K562 (cell line): ENCODE measurements around the gene ARHGAP26. TPM values are rescaled to one million over a fixed set of nuclear protein-coding genes. Genes with fewer than 3 reads are reported as not detected.

Experiments used
- ATAC-seq: fragments of 200-7000 bp; cut with Tn5 transposase; 3 replicates; pipeline ENCODE4 v1.9.1; 2020; ENCODE audit warnings: moderate library complexity
- BruUV-seq: library from RNA; stranded (reverse); fragments of 400-500 nt; replicated peaks from 2 replicates; lab custom pipeline; 2021; lab: Mats Ljungman, UMichigan
- CTCF ChIA-PET: fragments of 300-600 bp; formaldehyde crosslinking; extraction: SDS; loops from one replicate; lab custom pipeline; 2021; ENCODE audit warnings: low intra/inter-chr PET ratio; lab: Yijun Ruan, JAX
- POLR2A ChIA-PET: fragments of 300-600, 350-650 bp; sonication (Branson Sonifier 250); formaldehyde crosslinking; extraction: SDS; loops from one replicate; lab custom pipeline; 2021; ENCODE audit warnings: antibody characterized with exemption, inconsistent platforms; lab: Yijun Ruan, JAX
- DNase-seq, 4 experiments: peaks; one replicate each; pipeline versions ENCODE4 v3.0.0 to v3.0.0-alpha.2; 2011 to 2018; ENCODE audit warnings: low spot score in 3 of 4, mixed read lengths in 3 of 4; ENCODE audit errors: extremely low read depth in 1 of 4
- FAIRE-seq: peaks from 2 replicates; lab custom pipeline; 2011; peaks lifted over from hg19 to GRCh38; lab: Jason Lieb, UNC
- H2AFZ ChIP-seq: 2 replicates; pipeline ENCODE4 v1.6.0; 2011; ENCODE audit warnings: low read depth, low read length, control low read depth, inconsistent platforms
- H3K27ac ChIP-seq: fragments of 200-600 bp; 3 replicates; pipeline ENCODE4 v1.8.0; 2011; ENCODE audit warnings: low read depth, mild to moderate bottlenecking, control low read depth, inconsistent platforms, low read length, moderate library complexity, mixed read lengths; ENCODE audit errors: extremely low read depth
- H3K27me3 ChIP-seq, 2 experiments: fragments of 300-600 bp in 1 of 2; 2 replicates in 1 of 2; 3 replicates in 1 of 2; pipeline versions ENCODE4 v1.6.0 to v1.8.0; 2011; ENCODE audit warnings: inconsistent platforms in 2 of 2, low read length in 2 of 2, mild to moderate bottlenecking in 1 of 2, mixed read lengths in 1 of 2, moderate library complexity in 1 of 2; ENCODE audit not compliant: control insufficient read depth in 2 of 2, insufficient read depth in 2 of 2
- H3K36me3 ChIP-seq: fragments of 300-600 bp; 3 replicates; pipeline ENCODE4 v1.8.0; 2011; ENCODE audit warnings: mild to moderate bottlenecking, low read length, inconsistent platforms; ENCODE audit not compliant: control insufficient read depth, insufficient read depth
- H3K4me1 ChIP-seq, 2 experiments: fragments of 200-600 bp in 1 of 2; replicated peaks in 1 of 2; 2 replicates in 1 of 2; 3 replicates in 1 of 2; pipeline versions ENCODE4 v1.5.1 to v1.8.0; 2011; ENCODE audit warnings: inconsistent platforms in 2 of 2, low read length in 2 of 2, mild to moderate bottlenecking in 1 of 2, mixed read lengths in 1 of 2, moderate library complexity in 1 of 2; ENCODE audit not compliant: control insufficient read depth in 2 of 2, insufficient read depth in 2 of 2
- H3K4me2 ChIP-seq: 2 replicates; pipeline ENCODE4 v1.6.1; 2011; ENCODE audit warnings: low read length, control low read depth, inconsistent platforms, mixed read lengths; ENCODE audit not compliant: insufficient read depth
- H3K4me3 ChIP-seq: fragments of 200-600 bp; sonication (generic), shearing (Covaris generic); 2 replicates; pipeline ENCODE4 v1.5.1; 2016; ENCODE audit warnings: control low read depth, inconsistent platforms
- H3K79me2 ChIP-seq: fragments of 200-600 bp; 3 replicates; pipeline ENCODE4 v1.8.0; 2011; ENCODE audit warnings: low read length, inconsistent platforms; ENCODE audit not compliant: control insufficient read depth, insufficient read depth
- H3K9ac ChIP-seq, 2 experiments: 2 replicates each; pipeline versions ENCODE4 v1.6.0 to v1.6.1; 2011; ENCODE audit warnings: low read depth in 2 of 2, low read length in 2 of 2, control low read depth in 1 of 2, inconsistent platforms in 1 of 2, mild to moderate bottlenecking in 1 of 2, mixed read lengths in 1 of 2; ENCODE audit not compliant: insufficient read depth in 1 of 2
- H3K9me1 ChIP-seq: one replicate; pipeline ENCODE4 v1.6.0; 2011; ENCODE audit warnings: inconsistent platforms, mild to moderate bottlenecking, low read length, moderate library complexity; ENCODE audit not compliant: control insufficient read depth, insufficient read depth
- H3K9me3 ChIP-seq: replicated peaks from 2 replicates; pipeline ENCODE4 v1.5.1; 2011; ENCODE audit warnings: low read depth, low read length, inconsistent platforms; ENCODE audit not compliant: control insufficient read depth, insufficient read depth
- H4K20me1 ChIP-seq: replicated peaks from 2 replicates; pipeline ENCODE4 v1.6.1; 2011; ENCODE audit warnings: low read length, inconsistent platforms, mixed read lengths; ENCODE audit not compliant: control insufficient read depth, insufficient read depth
- CAMTA2 ChIP-seq: fragments of 250-450 bp; sonication (Bioruptor Pico); conservative IDR thresholded peaks from 2 replicates; pipeline ENCODE4 v1.5.1; 2022
- CREM ChIP-seq: IDR thresholded peaks from 2 replicates; pipeline ENCODE4 v1.6.1; 2014; ENCODE audit warnings: antibody characterized with exemption, low read depth
- DACH1 ChIP-seq: fragments of 450-650 bp; IDR thresholded peaks from 2 replicates; pipeline ENCODE4 v1.6.1; 2018; ENCODE audit not compliant: partially characterized antibody
- ELF4 ChIP-seq: fragments of 450-650 bp; formaldehyde crosslinking; IDR thresholded peaks from 2 replicates; pipeline ENCODE4 v1.4.0; 2022; ENCODE audit warnings: missing genetic modification characterization
- FOSL1 ChIP-seq: fragments of 200-800 bp; sonication (Bioruptor generic); conservative IDR thresholded peaks from 2 replicates; pipeline ENCODE4 v1.6.1; 2016; ENCODE audit warnings: missing genetic modification characterization, missing compliant biosample characterization
- SETDB1 ChIP-seq: IDR thresholded peaks from one replicate; pipeline ENCODE4 v1.6.1; 2012; ENCODE audit warnings: low read length, control low read depth, inconsistent platforms
- WGBS: fragments of 100-300 bp; shearing (Covaris generic); methylation state at CpG from one replicate; pipeline ENCODE4 v1.1.6; 2016; ENCODE audit warnings: low coverage, mixed read lengths; ENCODE audit not compliant: insufficient coverage; ENCODE audit errors: missing lambda C conversion rate; 5-methylcytosine and 5-hydroxymethylcytosine counted together
- in situ Hi-C: fragments of 300-500 bp; cut with MboI; formaldehyde crosslinking; loops from 4 replicates; pipeline ENCODE4 v1.15.0; 2018; ENCODE audit warnings: inconsistent platforms, mixed read lengths
- intact Hi-C: fragments of 100-400 bp; cut with micrococcal nuclease; formaldehyde crosslinking; loops from 2 replicates; pipeline ENCODE4 v1.14.2; 2022
- polyA plus RNA-seq, 8 experiments: library from polyadenylated mRNA; depleted of rRNA in 4 of 8; stranded (reverse) in 5 of 8; unstranded in 3 of 8; fragments of >200 nt; fragmentation: Nextera tagmentation in 2 of 8; fragmentation: Illumina TruSeq in 1 of 8; extraction: Ambion mirVana in 2 of 8; extraction: Trizol in 1 of 8; gene quantifications; 2 replicates each; pipeline versions ENCODE4 v1.2.1 to v1.2.3, GENCODE V29; 2011 to 2014; ENCODE audit warnings: inconsistent platforms in 1 of 8, missing spikeins in 1 of 8
- total RNA-seq, 7 experiments: library from RNA; depleted of rRNA in 6 of 7; stranded (reverse); fragments of >200 nt in 6 of 7; fragmentation: Illumina TruSeq in 2 of 7; extraction: Trizol in 2 of 7; gene quantifications; 2 replicates each; pipeline versions ENCODE4 v1.2.1 to v1.2.3, GENCODE V29; 2011 to 2021; ENCODE audit warnings: low replicate concordance in 1 of 7
- TF ChIP-seq, protein P1 (sequence below), 3 experiments: IDR thresholded peaks in 2 of 3; conservative IDR thresholded peaks in 1 of 3; 2 replicates each; pipeline ENCODE4 v1.5.1; 2011 to 2012; ENCODE audit warnings: low read length in 3 of 3, mild to moderate bottlenecking in 3 of 3, control low read depth in 2 of 3, improper control_type of control experiment in 1 of 3, inconsistent platforms in 1 of 3, low read depth in 1 of 3, mixed read lengths in 1 of 3, moderate library complexity in 1 of 3; ENCODE audit not compliant: insufficient read depth in 2 of 3
- TF ChIP-seq, protein P2 (sequence below): fragments of 450-650 bp; formaldehyde crosslinking; IDR thresholded peaks from 2 replicates; pipeline ENCODE4 v1.4.0; 2022; ENCODE audit warnings: missing genetic modification characterization
- TF ChIP-seq, protein P3 (sequence below): sonication (generic); formaldehyde crosslinking; IDR thresholded peaks from 2 replicates; pipeline ENCODE4 v1.8.0; 2022; ENCODE audit warnings: missing genetic modification reagents, mild to moderate bottlenecking, moderate library complexity, borderline replicate concordance
- TF ChIP-seq, protein P4 (sequence below), 2 experiments: fragments of 450-650 bp in 1 of 2; sonication (generic) in 1 of 2; formaldehyde crosslinking in 1 of 2; IDR thresholded peaks in 1 of 2; conservative IDR thresholded peaks in 1 of 2; 2 replicates each; pipeline versions ENCODE4 v1.6.1 to v1.8.1; 2016 to 2023; ENCODE audit warnings: mild to moderate bottlenecking in 2 of 2, moderate library complexity in 2 of 2, inconsistent platforms in 1 of 2, missing genetic modification reagents in 1 of 2
- TF ChIP-seq, protein P5 (sequence below): sonication (generic); formaldehyde crosslinking; IDR thresholded peaks from 2 replicates; pipeline ENCODE4 v1.8.1; 2022; ENCODE audit warnings: missing genetic modification reagents
- TF ChIP-seq, protein P6 (sequence below): fragments of 250-450 bp; sonication (Bioruptor Pico); IDR thresholded peaks from 2 replicates; pipeline ENCODE4 v1.4.0; 2020; ENCODE audit warnings: mild to moderate bottlenecking

Gene ARHGAP26
- total and polyA plus RNA-seq, 9 of the 15 experiments (the other 6 are each of a cell fraction or from before 2014, with no cell fraction given), result 0.13 to 1.1 (median 0.55) TPM

DNA sequence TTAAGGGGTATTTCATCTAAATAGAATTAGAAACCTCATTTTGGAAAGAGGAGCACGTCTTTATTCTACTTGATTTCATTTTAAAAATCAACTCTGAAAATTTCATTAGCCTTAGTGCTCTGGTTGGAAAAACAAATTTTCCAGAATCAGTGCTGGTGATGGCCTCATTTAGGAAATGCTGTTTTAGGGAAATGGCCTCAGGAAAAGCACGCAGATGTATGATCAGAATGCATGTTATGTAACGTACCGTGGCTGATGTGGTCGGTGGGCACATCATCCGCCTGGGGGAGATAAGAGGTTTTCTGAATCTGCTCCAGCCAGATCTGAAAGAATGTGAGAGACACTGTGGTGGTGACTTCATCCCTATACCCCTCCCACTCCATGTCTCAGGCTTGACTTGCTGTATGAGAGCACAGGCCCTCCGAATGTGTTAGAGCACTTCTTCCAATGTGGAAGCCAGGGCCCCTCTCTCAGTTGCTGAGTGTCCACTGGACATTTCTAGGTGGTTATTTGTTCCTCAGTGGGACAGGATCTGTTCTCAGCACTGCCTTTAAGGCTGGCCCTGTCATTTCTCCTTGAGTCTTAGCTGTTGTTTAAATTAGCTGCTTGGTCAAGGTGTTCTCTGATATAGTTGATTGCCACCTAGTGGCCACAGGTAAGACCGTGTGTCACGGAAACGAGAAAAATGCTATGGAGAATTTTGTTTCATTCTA is 96.5 kb downstream of the ARHGAP26 start:
- FAIRE-seq (peak; percentile 94), ATAC-seq (peak; percentile 92), DNase-seq (peak; percentile 53 to 65 (median 60))
- no peaks in the 10 kb centered on the region for H4K20me1 ChIP-seq
- H3K4me2 ChIP-seq, result no peak overlapping the region
- peaks cover 2 to 36% of the 10 kb centered on the region in 2 experiments; a peak in 2 of 5 replicates for H3K27me3 ChIP-seq
- H3K9me3 ChIP-seq, result no peaks in the 10 kb centered on the region
- CTCF ChIA-PET, result interaction anchor here (0.6 to 1.7 kb wide), 4 partner anchors 105 to 278 kb away, joined by 3 to 8 read pairs (median 5); no protein-coding TSS in a partner anchor
- in situ Hi-C loops, result no loop called here
- H2AFZ ChIP-seq, result no peak overlapping the region
- no peaks in the 10 kb centered on the region for H3K9me1 ChIP-seq
- H3K4me1 ChIP-seq, result no peaks in the 10 kb centered on the region
- 3% methylated on average over 10 of the region's 10 CpGs for WGBS
- H3K9ac ChIP-seq, result no peak overlapping the region
- no peaks in the 10 kb centered on the region for H3K36me3 ChIP-seq
- no peak overlapping the region for H3K4me3 ChIP-seq
- no TSS peak for BruUV-seq
- H3K27ac ChIP-seq, result no peak overlapping the region
- intact Hi-C loops, result loop anchor here (1.0 to 5.0 kb wide), 3 partner anchors 96 to 149 kb away; partner anchors contain the start of gene ARHGAP26
- no peaks in the 10 kb centered on the region for H3K79me2 ChIP-seq
- POLR2A ChIA-PET, result interaction anchor here (1.0 kb wide), 1 partner anchor 118 kb away, joined by 5 read pairs; no protein-coding TSS in a partner anchor
- TF ChIP-seq SETDB1 (no peak), CAMTA2 (no peak), CREM (0 out of 2 replicates have a peak, but pooled peaks have one; percentile 28), FOSL1 (tag) (peak; percentile 25), DACH1 (peak; percentile 22), ELF4 (CRISPR knock-in tag) (peak; percentile 61; the same call in 1 of the 2 replicates)
- TF ChIP-seq, protein P1, sequence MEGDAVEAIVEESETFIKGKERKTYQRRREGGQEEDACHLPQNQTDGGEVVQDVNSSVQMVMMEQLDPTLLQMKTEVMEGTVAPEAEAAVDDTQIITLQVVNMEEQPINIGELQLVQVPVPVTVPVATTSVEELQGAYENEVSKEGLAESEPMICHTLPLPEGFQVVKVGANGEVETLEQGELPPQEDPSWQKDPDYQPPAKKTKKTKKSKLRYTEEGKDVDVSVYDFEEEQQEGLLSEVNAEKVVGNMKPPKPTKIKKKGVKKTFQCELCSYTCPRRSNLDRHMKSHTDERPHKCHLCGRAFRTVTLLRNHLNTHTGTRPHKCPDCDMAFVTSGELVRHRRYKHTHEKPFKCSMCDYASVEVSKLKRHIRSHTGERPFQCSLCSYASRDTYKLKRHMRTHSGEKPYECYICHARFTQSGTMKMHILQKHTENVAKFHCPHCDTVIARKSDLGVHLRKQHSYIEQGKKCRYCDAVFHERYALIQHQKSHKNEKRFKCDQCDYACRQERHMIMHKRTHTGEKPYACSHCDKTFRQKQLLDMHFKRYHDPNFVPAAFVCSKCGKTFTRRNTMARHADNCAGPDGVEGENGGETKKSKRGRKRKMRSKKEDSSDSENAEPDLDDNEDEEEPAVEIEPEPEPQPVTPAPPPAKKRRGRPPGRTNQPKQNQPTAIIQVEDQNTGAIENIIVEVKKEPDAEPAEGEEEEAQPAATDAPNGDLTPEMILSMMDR (IDR thresholded peaks at IDR 0.05 in 2 of 3, conservative IDR thresholded peaks at IDR 0.05 in 1 of 3; ENCODE audit: insufficient read depth in 2 of 3, low read depth in 1 of 3, low read length in 3 of 3), result peak; percentile 54 to 77 (median 70)
- TF ChIP-seq, protein P2, sequence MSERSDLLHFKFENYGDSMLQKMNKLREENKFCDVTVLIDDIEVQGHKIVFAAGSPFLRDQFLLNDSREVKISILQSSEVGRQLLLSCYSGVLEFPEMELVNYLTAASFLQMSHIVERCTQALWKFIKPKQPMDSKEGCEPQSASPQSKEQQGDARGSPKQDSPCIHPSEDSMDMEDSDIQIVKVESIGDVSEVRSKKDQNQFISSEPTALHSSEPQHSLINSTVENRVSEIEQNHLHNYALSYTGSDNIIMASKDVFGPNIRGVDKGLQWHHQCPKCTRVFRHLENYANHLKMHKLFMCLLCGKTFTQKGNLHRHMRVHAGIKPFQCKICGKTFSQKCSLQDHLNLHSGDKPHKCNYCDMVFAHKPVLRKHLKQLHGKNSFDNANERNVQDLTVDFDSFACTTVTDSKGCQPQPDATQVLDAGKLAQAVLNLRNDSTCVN (CRISPR knock-in tag), result 0 out of 2 replicates have a peak, but pooled peaks have one; percentile 56
- TF ChIP-seq, protein P3, sequence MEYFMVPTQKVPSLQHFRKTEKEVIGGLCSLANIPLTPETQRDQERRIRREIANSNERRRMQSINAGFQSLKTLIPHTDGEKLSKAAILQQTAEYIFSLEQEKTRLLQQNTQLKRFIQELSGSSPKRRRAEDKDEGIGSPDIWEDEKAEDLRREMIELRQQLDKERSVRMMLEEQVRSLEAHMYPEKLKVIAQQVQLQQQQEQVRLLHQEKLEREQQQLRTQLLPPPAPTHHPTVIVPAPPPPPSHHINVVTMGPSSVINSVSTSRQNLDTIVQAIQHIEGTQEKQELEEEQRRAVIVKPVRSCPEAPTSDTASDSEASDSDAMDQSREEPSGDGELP (CRISPR knock-in tag), result no peak
- TF ChIP-seq, protein P4, sequence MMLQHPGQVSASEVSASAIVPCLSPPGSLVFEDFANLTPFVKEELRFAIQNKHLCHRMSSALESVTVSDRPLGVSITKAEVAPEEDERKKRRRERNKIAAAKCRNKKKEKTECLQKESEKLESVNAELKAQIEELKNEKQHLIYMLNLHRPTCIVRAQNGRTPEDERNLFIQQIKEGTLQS (IDR thresholded peaks at IDR 0.05), result peak; percentile 44; the same call in 1 of the 2 replicates
- TF ChIP-seq, protein P4 (CRISPR knock-in tag; conservative IDR thresholded peaks at IDR 0.05), result no peak
- TF ChIP-seq, protein P5, sequence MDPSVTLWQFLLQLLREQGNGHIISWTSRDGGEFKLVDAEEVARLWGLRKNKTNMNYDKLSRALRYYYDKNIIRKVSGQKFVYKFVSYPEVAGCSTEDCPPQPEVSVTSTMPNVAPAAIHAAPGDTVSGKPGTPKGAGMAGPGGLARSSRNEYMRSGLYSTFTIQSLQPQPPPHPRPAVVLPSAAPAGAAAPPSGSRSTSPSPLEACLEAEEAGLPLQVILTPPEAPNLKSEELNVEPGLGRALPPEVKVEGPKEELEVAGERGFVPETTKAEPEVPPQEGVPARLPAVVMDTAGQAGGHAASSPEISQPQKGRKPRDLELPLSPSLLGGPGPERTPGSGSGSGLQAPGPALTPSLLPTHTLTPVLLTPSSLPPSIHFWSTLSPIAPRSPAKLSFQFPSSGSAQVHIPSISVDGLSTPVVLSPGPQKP (CRISPR knock-in tag), result no peak
- TF ChIP-seq, protein P6, sequence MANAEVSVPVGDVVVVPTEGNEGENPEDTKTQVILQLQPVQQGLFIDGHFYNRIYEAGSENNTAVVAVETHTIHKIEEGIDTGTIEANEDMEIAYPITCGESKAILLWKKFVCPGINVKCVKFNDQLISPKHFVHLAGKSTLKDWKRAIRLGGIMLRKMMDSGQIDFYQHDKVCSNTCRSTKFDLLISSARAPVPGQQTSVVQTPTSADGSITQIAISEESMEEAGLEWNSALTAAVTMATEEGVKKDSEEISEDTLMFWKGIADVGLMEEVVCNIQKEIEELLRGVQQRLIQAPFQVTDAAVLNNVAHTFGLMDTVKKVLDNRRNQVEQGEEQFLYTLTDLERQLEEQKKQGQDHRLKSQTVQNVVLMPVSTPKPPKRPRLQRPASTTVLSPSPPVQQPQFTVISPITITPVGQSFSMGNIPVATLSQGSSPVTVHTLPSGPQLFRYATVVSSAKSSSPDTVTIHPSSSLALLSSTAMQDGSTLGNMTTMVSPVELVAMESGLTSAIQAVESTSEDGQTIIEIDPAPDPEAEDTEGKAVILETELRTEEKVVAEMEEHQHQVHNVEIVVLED (CRISPR knock-in tag), result no peak
